GM21786 (cell line): Measurements from ENCODE around the gene CPSF4.
A peak's percentile ranks its signal among the peaks of the same experiment; 100 is the strongest.

ENCODE experiments used
- ATAC-seq: cut with Tn5 transposase; IDR thresholded peaks from one replicate; pipeline ENCODE4 v1.9.1; 2021; ENCODE audit not compliant: unreplicated experiment

CPSF4 gene

GRCh38 chr7:99438573-99439480, at the start of gene CPSF4, which contains the start of gene PTCD1:
TSS of gene CPSF4 (plus strand) at chr7:99438943. CDS start at chr7:99439083, 140 bp downstream.
TSS of gene PTCD1 (minus strand) at chr7:99438798. CDS start at chr7:99435242, 3,556 bp downstream.
- peak; percentile 90 for ATAC-seq

- no peak for ATAC-seq
Observed at GRCh38 chr7:99389772-99390171, 49.0 kb upstream of the CPSF4 start.

- no peak for ATAC-seq
Observed at GRCh38 chr7:99390941-99391602, 47.7 kb upstream of the CPSF4 start.

GRCh38 chr7:99392046-99392445, 46.7 kb upstream of the CPSF4 start:
- ATAC-seq: no peak

GRCh38 chr7:99392659-99393354, 45.9 kb upstream of the CPSF4 start:
- ATAC-seq: peak; percentile 59

GRCh38 chr7:99393355-99394187, 45.2 kb upstream of the CPSF4 start:
- ATAC-seq: no peak

GRCh38 chr7:99394188-99394502, 44.6 kb upstream of the CPSF4 start:
- ATAC-seq: no peak

GRCh38 chr7:99395616-99396327, 43.0 kb upstream of the CPSF4 start:
- no peak for ATAC-seq

GRCh38 chr7:99396418-99397296, 42.1 kb upstream of the CPSF4 start:
- ATAC-seq: no peak

- ATAC-seq: no peak
Observed at GRCh38 chr7:99397297-99397983, 41.3 kb upstream of the CPSF4 start.

GRCh38 chr7:99398891-99399445, 39.8 kb upstream of the CPSF4 start:
- ATAC-seq: no peak

- no peak for ATAC-seq
Observed at GRCh38 chr7:99399597-99399996, 39.1 kb upstream of the CPSF4 start.

GRCh38 chr7:99402854-99403253, 35.9 kb upstream of the CPSF4 start:
- ATAC-seq: no peak

GRCh38 chr7:99403764-99404163, 35.0 kb upstream of the CPSF4 start:
- no peak for ATAC-seq

- ATAC-seq: no peak
Observed at GRCh38 chr7:99404235-99404976, 34.3 kb upstream of the CPSF4 start.

- ATAC-seq: no peak
Observed at GRCh38 chr7:99404977-99405320, 33.8 kb upstream of the CPSF4 start.

GRCh38 chr7:99406557-99406956, 32.2 kb upstream of the CPSF4 start:
- no peak for ATAC-seq
